ENCODE measurements around the gene NCAM2.

NCAM2 gene

GRCh38 chr21:21010698-21011097 is 12.5 kb downstream of the NCAM2 start:
- no peak for TF ChIP-seq CTCF (IDR thresholded peaks at IDR 0.05; ENCODE audit: extremely low read depth, insufficient read depth, missing control alignments)
- no peak for DNase-seq (ENCODE audit: low spot score)
- in situ Hi-C loops (cut with MboI; ENCODE audit: low pct_unique_long_range_greater_than_20kb, low sequenced_read_pairs, unreplicated experiment): no loop called here

- TF ChIP-seq CTCF (IDR thresholded peaks at IDR 0.05; ENCODE audit: extremely low read depth, insufficient read depth, missing control alignments): no peak
- in situ Hi-C loops (cut with MboI; ENCODE audit: low pct_unique_long_range_greater_than_20kb, low sequenced_read_pairs, unreplicated experiment): no loop called here
- DNase-seq (ENCODE audit: low spot score): no peak
Measured at GRCh38 chr21:21018821-21019220, 20.6 kb downstream of the NCAM2 start.

DNA sequence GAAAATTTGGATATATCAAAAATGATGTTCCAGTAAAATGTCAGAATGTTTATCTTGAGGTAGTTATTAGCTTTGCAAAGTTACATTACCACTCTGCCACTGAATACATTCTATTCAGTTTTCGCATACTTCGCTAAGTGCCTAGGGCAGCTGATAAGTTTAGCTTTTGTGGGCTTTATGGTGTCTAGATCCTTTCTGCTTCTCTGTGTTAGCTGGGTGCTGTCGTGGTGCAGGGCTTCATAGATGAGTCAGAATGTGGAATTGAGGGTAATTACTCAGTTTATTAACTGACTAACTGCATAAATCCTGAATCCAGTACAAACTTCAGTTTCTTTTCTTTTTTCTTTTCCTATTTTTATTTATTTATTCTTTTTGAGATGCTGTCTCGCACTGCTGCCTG is 21.5 kb downstream of the NCAM2 start:
- TF ChIP-seq CTCF (IDR thresholded peaks at IDR 0.05; ENCODE audit: extremely low read depth, insufficient read depth, missing control alignments): no peak
- in situ Hi-C loops (cut with MboI; ENCODE audit: low pct_unique_long_range_greater_than_20kb, low sequenced_read_pairs, unreplicated experiment): no loop called here
- DNase-seq (ENCODE audit: low spot score): no peak

GRCh38 chr21:21025742-21026141 is 27.5 kb downstream of the NCAM2 start:
- in situ Hi-C loops (cut with MboI; ENCODE audit: low pct_unique_long_range_greater_than_20kb, low sequenced_read_pairs, unreplicated experiment): no loop called here
- TF ChIP-seq CTCF (IDR thresholded peaks at IDR 0.05; ENCODE audit: extremely low read depth, insufficient read depth, missing control alignments): no peak
- DNase-seq (ENCODE audit: low spot score): no peak

- TF ChIP-seq CTCF (IDR thresholded peaks at IDR 0.05; ENCODE audit: extremely low read depth, insufficient read depth, missing control alignments): no peak
- DNase-seq (ENCODE audit: low spot score): no peak
- in situ Hi-C loops (cut with MboI; ENCODE audit: low pct_unique_long_range_greater_than_20kb, low sequenced_read_pairs, unreplicated experiment): no loop called here
Measured at GRCh38 chr21:21028275-21028820, 30.1 kb downstream of the NCAM2 start.

- in situ Hi-C loops (cut with MboI; ENCODE audit: low pct_unique_long_range_greater_than_20kb, low sequenced_read_pairs, unreplicated experiment): no loop called here
- DNase-seq (ENCODE audit: low spot score): no peak
- no peak for TF ChIP-seq CTCF (IDR thresholded peaks at IDR 0.05; ENCODE audit: extremely low read depth, insufficient read depth, missing control alignments)
Measured at GRCh38 chr21:21029164-21029563, 31.0 kb downstream of the NCAM2 start.

DNA sequence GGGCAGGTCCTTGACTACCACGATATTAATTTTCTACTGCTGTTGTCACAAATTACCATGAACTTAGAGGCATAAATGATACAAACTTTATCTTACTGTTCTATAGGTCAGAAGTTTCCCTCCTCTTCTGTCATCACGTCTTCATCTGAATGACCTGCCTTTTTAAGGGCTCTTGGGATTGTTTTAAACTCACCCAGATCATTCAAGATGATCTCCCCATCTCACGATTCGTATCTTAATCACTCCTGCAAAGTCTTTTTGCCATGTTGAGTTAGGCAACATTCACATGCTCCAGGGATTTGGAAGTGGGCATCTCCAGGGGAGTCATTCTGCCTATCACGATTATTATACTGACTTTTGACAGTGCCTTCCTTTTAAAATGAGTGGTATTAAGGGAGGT is 32.1 kb downstream of the NCAM2 start:
- no peak for DNase-seq (ENCODE audit: low spot score)
- TF ChIP-seq CTCF (IDR thresholded peaks at IDR 0.05; ENCODE audit: extremely low read depth, insufficient read depth, missing control alignments): no peak
- in situ Hi-C loops (cut with MboI; ENCODE audit: low pct_unique_long_range_greater_than_20kb, low sequenced_read_pairs, unreplicated experiment): no loop called here
